Panc1 (cell line): ENCODE measurements around the gene TBC1D10B. TPM values are rescaled to one million over a fixed set of nuclear protein-coding genes. Genes with fewer than 3 reads are reported as not detected.
"Not testable (repeated sequence)": the region's sequence is repeated elsewhere in the genome, so short reads cannot be mapped to it uniquely, and the experiment has no call there.

Source experiments
- ATAC-seq: fragments of 200-7000 bp; cut with Tn5 transposase; 2 replicates; pipeline ENCODE4 v1.9.1; 2020; ENCODE audit warnings: mild to moderate bottlenecking, moderate library complexity
- BruUV-seq: library from RNA; stranded (reverse); fragments of 400-500 nt; replicated peaks from 2 replicates; lab custom pipeline; 2021; lab: Mats Ljungman, UMichigan
- CTCF ChIA-PET: fragments of 300-600 bp; sonication (Branson Sonifier 250); formaldehyde crosslinking; loops from one replicate; lab custom pipeline; 2022; ENCODE audit warnings: antibody characterized with exemption; lab: Charles Lee
- POLR2A ChIA-PET: fragments of 300-600 bp; sonication (Branson Sonifier 250); formaldehyde crosslinking; loops from one replicate; lab custom pipeline; 2022; ENCODE audit warnings: antibody characterized with exemption; lab: Charles Lee
- DNase-seq: peaks from one replicate; pipeline ENCODE4 v3.0.0-alpha.2; 2010; ENCODE audit warnings: low read depth, low spot score
- H3K27ac ChIP-seq: 2 replicates; pipeline ENCODE4 v1.5.1; 2011; ENCODE audit warnings: mild to moderate bottlenecking, low read length, inconsistent platforms
- H3K27me3 ChIP-seq: fragments of 200-500 bp; sonication (Bioruptor generic); 2 replicates; pipeline ENCODE4 v1.6.0; 2014; ENCODE audit warnings: low read length, inconsistent platforms; ENCODE audit not compliant: control insufficient read depth, insufficient read depth
- H3K36me3 ChIP-seq: fragments of 200-500 bp; sonication (Bioruptor generic); 2 replicates; pipeline ENCODE4 v1.5.1; 2014; ENCODE audit warnings: inconsistent platforms, mild to moderate bottlenecking, low read length, moderate library complexity; ENCODE audit not compliant: control insufficient read depth, insufficient read depth
- H3K4me1 ChIP-seq: 2 replicates; pipeline ENCODE4 v1.5.1; 2011; ENCODE audit warnings: inconsistent platforms, mild to moderate bottlenecking, low read length, moderate library complexity; ENCODE audit not compliant: control insufficient read depth, insufficient read depth
- H3K4me3 ChIP-seq, 2 experiments: 2 replicates each; pipeline ENCODE4 v1.5.1; 2011 to 2012; ENCODE audit warnings: low read depth in 2 of 2, low read length in 2 of 2, mild to moderate bottlenecking in 2 of 2, inconsistent platforms in 1 of 2, moderate library complexity in 1 of 2
- H3K9me3 ChIP-seq: fragments of 200-500 bp; sonication (Bioruptor generic); 2 replicates; pipeline ENCODE4 v1.5.1; 2014; ENCODE audit warnings: low read depth, mild to moderate bottlenecking, inconsistent platforms, low read length, moderate library complexity; ENCODE audit not compliant: control insufficient read depth, insufficient read depth
- POLR2AphosphoS5 ChIP-seq: IDR thresholded peaks from 2 replicates; pipeline ENCODE4 v1.6.1; 2012; ENCODE audit warnings: mild to moderate bottlenecking, low read depth, low read length, moderate library complexity
- SIN3A ChIP-seq: IDR thresholded peaks from 2 replicates; pipeline ENCODE4 v1.6.1; 2012; ENCODE audit warnings: low read depth, mild to moderate bottlenecking, low read length, moderate library complexity, borderline replicate concordance; ENCODE audit not compliant: insufficient read depth
- TCF7L2 ChIP-seq: IDR thresholded peaks from 2 replicates; pipeline ENCODE4 v1.6.1; 2011; ENCODE audit warnings: mild to moderate bottlenecking, low read depth, low read length, inconsistent platforms
- in situ Hi-C: cut with HindIII; loops from 2 replicates; pipeline ENCODE4 v1.10.0; 2016; ENCODE audit warnings: low sequenced_read_pairs, low pct_unique_long_range_greater_than_20kb
- intact Hi-C: fragments of 100-400 bp; cut with micrococcal nuclease; formaldehyde crosslinking; loops from one replicate; pipeline ENCODE4 v1.10.0; 2022; ENCODE audit not compliant: unreplicated experiment
- total RNA-seq: library from RNA; stranded (reverse); gene quantifications from one replicate; pipeline ENCODE4 v1.2.1, GENCODE V29; 2021; ENCODE audit not compliant: unreplicated experiment
- TF ChIP-seq, protein P1 (sequence below): fragments of 450-650 bp; IDR thresholded peaks from 2 replicates; pipeline ENCODE4 v1.5.1; 2017; ENCODE audit warnings: mild to moderate bottlenecking
- TF ChIP-seq, protein P2 (sequence below), 2 experiments: IDR thresholded peaks; 2 replicates each; pipeline ENCODE4 v1.6.1; 2011 to 2012; ENCODE audit warnings: low read depth in 2 of 2, control low read depth in 1 of 2, low read length in 1 of 2, mild to moderate bottlenecking in 1 of 2, moderate library complexity in 1 of 2; ENCODE audit not compliant: insufficient read depth in 1 of 2

TBC1D10B gene
- total RNA-seq, 1 experiment from 2014 or later = 52.6 TPM

DNA sequence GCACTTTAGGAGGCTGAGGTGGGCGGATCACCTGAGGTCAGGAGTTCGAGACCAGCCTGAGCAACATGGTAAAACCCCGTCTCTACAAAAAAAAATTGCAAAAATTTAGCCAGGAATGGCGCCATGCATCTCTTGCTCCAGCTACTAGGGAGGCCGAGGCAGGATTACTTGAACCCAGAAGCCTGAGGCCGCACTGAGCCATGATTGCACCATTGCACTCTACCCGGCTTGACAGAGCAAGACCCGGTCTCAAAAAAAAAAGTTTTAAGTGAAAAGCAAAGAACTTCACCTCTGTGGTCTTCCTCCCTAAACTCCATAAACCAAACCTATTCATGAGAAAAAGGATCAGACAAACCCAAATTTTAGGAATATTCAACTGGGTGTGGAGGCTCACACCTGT, 22.2 kb downstream of the TBC1D10B start:
- Histone ChIP-seq H3K27ac (no peak overlapping the region), H3K27me3 (no peaks in the 10 kb centered on the region), H3K36me3 (peaks cover 5% of the 10 kb centered on the region; the same call in 1 of the 2 replicates), H3K4me3 (no peak overlapping the region), H3K9me3 (no peaks in the 10 kb centered on the region), H3K4me1 (peaks cover 17% of the 10 kb centered on the region)
- intact Hi-C loops (no loop called here), in situ Hi-C loops (no loop called here)
- ATAC-seq (no peak), DNase-seq (no peak)
- no TSS peak for BruUV-seq
- TF ChIP-seq POLR2AphosphoS5 (no peak), TCF7L2 (no peak), SIN3A (no peak)
- TF ChIP-seq, protein P1, sequence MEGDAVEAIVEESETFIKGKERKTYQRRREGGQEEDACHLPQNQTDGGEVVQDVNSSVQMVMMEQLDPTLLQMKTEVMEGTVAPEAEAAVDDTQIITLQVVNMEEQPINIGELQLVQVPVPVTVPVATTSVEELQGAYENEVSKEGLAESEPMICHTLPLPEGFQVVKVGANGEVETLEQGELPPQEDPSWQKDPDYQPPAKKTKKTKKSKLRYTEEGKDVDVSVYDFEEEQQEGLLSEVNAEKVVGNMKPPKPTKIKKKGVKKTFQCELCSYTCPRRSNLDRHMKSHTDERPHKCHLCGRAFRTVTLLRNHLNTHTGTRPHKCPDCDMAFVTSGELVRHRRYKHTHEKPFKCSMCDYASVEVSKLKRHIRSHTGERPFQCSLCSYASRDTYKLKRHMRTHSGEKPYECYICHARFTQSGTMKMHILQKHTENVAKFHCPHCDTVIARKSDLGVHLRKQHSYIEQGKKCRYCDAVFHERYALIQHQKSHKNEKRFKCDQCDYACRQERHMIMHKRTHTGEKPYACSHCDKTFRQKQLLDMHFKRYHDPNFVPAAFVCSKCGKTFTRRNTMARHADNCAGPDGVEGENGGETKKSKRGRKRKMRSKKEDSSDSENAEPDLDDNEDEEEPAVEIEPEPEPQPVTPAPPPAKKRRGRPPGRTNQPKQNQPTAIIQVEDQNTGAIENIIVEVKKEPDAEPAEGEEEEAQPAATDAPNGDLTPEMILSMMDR = no peak
- TF ChIP-seq, protein P2, sequence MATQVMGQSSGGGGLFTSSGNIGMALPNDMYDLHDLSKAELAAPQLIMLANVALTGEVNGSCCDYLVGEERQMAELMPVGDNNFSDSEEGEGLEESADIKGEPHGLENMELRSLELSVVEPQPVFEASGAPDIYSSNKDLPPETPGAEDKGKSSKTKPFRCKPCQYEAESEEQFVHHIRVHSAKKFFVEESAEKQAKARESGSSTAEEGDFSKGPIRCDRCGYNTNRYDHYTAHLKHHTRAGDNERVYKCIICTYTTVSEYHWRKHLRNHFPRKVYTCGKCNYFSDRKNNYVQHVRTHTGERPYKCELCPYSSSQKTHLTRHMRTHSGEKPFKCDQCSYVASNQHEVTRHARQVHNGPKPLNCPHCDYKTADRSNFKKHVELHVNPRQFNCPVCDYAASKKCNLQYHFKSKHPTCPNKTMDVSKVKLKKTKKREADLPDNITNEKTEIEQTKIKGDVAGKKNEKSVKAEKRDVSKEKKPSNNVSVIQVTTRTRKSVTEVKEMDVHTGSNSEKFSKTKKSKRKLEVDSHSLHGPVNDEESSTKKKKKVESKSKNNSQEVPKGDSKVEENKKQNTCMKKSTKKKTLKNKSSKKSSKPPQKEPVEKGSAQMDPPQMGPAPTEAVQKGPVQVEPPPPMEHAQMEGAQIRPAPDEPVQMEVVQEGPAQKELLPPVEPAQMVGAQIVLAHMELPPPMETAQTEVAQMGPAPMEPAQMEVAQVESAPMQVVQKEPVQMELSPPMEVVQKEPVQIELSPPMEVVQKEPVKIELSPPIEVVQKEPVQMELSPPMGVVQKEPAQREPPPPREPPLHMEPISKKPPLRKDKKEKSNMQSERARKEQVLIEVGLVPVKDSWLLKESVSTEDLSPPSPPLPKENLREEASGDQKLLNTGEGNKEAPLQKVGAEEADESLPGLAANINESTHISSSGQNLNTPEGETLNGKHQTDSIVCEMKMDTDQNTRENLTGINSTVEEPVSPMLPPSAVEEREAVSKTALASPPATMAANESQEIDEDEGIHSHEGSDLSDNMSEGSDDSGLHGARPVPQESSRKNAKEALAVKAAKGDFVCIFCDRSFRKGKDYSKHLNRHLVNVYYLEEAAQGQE (IDR thresholded peaks at IDR 0.05; ENCODE audit: insufficient read depth in 1 of 2, low read depth in 2 of 2, low read length in 1 of 2) = no peak
- ChIA-PET CTCF (no interaction called here), POLR2A (no interaction called here)

DNA sequence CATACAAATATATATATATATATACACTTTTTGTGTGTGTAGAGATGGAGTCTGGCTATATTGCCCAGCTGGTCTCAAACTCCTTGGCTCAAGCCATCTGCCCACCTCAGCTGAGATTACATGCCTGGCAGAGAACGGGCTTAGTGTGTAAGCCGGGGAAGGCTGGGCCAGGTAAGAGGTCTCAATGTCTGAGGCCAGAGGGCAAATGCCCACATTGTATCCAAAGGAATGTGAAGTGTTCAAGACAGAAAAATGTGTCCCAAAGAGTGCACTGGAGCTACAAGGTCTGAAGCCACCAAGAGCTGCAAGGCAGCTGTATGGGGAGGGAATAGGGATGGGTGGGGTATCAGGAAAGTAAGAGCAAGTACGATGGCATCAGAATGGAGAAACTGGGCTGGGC, 24.0 kb downstream of the TBC1D10B start:
- no peak overlapping the region for H3K4me3 ChIP-seq
- in situ Hi-C loops (no loop called here), intact Hi-C loops (no loop called here)
- H3K27ac ChIP-seq = no peak overlapping the region
- POLR2A ChIA-PET = no interaction called here
- CTCF ChIA-PET = no interaction called here
- no TSS peak for BruUV-seq
- H3K4me1 ChIP-seq = no peaks in the 10 kb centered on the region
- TF ChIP-seq TCF7L2 (no peak), POLR2AphosphoS5 (no peak), SIN3A (no peak)
- TF ChIP-seq, protein P1 = no peak
- TF ChIP-seq, protein P2 (IDR thresholded peaks at IDR 0.05; ENCODE audit: insufficient read depth in 1 of 2, low read depth in 2 of 2, low read length in 1 of 2) = no peak
- H3K36me3 ChIP-seq = no peaks in the 10 kb centered on the region
- H3K27me3 ChIP-seq = no peaks in the 10 kb centered on the region
- H3K9me3 ChIP-seq = no peaks in the 10 kb centered on the region
- DNase-seq = no peak
- ATAC-seq = no peak

DNA sequence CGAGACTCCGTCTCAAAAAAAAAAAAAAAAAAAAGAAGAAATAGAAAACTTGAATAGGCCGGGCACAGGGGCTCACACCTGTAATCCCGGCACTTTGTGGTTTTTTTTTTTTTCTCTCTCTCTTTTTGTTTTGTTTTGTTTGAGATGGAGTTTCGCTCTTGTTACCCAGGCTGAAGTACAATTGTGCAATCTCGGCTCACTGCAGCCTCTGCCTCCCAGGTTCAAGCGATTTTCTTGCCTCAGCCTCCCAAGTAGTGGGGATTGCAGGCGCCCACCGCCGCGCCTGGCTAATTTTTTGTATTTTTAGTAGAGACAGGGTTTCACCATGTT, 26.8 kb downstream of the TBC1D10B start:
- H3K27me3 ChIP-seq, ATAC-seq, in situ Hi-C loops, CTCF ChIA-PET, intact Hi-C loops, H3K27ac ChIP-seq, BruUV-seq, H3K4me3 ChIP-seq, H3K36me3 ChIP-seq, H3K9me3 ChIP-seq, DNase-seq, H3K4me1 ChIP-seq, POLR2A ChIA-PET: not testable (repeated sequence)
